Measurements from ENCODE around the gene ATXN2. TPM values are rescaled to one million over a fixed set of nuclear protein-coding genes. Genes with fewer than 3 reads are reported as not detected.
A peak's percentile ranks its signal among the peaks of the same experiment; 100 is the strongest.

ATXN2 gene
- total and polyA plus RNA-seq, 4 donors, result 11.5 to 33.1 (median 22.1) TPM

DNA sequence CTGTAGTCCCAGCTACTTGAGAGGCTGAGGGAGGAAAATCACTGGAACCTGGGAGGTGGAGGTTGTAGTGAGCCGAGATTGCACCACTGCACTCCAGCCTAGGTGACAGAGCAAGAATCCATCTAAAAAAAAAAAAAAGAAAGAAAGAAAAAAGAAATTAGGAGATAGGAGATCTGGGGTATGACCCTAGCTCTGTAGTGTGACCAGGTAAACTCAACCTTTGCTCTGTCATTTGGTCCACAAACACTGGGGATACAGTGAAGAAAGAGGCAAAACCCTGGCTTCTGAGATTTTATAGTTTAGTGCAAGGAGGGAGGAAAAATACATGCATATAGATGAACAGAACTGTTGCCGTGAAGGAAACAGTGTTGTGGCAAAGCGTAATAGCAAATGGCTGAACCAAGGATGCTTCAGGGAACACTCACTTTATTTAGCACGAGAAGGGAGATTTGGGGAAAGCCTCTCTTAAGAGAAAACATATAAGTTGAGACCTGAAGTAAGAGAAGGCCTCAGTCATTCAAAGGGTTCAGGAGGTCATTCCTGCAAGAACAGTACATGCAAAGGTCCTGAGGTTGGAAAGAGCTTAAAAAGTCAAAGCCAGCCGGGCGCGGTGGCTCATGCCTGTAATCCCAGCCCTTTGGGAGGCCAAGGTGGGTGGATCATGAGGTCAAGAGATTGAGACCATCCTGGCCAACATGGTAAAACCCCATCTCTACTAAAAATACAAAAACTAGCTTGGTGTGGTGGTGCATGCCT lies 29.6 kb upstream of the ATXN2 start:
- TF ChIP-seq RAD21 (IDR thresholded peaks at IDR 0.05) (no peak), FOXA1 (IDR thresholded peaks at IDR 0.05) (peak; percentile 27), EGR1 (IDR thresholded peaks at IDR 0.05; ENCODE audit: low read depth in 2 of 2) (no peak), CTCF (IDR thresholded peaks at IDR 0.05; ENCODE audit: low read depth, low read length, missing input control) (no peak), YY1 (IDR thresholded peaks at IDR 0.05) (no peak), HNF4A (conservative IDR thresholded peaks at IDR 0.05) (peak; percentile 66 to 73), NR2F2 (IDR thresholded peaks at IDR 0.05) (peak; percentile 14), RXRA (IDR thresholded peaks at IDR 0.05) (peak; percentile 45 to 53), GABPA (IDR thresholded peaks at IDR 0.05 in 1 of 2, conservative IDR thresholded peaks at IDR 0.05 in 1 of 2) (no peak), SP1 (IDR thresholded peaks at IDR 0.05) (peak; percentile 31), TAF1 (conservative IDR thresholded peaks at IDR 0.05) (no peak)
- TF ChIP-seq, protein P1, sequence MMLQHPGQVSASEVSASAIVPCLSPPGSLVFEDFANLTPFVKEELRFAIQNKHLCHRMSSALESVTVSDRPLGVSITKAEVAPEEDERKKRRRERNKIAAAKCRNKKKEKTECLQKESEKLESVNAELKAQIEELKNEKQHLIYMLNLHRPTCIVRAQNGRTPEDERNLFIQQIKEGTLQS (IDR thresholded peaks at IDR 0.05), result no peak
- TF ChIP-seq, protein P2, sequence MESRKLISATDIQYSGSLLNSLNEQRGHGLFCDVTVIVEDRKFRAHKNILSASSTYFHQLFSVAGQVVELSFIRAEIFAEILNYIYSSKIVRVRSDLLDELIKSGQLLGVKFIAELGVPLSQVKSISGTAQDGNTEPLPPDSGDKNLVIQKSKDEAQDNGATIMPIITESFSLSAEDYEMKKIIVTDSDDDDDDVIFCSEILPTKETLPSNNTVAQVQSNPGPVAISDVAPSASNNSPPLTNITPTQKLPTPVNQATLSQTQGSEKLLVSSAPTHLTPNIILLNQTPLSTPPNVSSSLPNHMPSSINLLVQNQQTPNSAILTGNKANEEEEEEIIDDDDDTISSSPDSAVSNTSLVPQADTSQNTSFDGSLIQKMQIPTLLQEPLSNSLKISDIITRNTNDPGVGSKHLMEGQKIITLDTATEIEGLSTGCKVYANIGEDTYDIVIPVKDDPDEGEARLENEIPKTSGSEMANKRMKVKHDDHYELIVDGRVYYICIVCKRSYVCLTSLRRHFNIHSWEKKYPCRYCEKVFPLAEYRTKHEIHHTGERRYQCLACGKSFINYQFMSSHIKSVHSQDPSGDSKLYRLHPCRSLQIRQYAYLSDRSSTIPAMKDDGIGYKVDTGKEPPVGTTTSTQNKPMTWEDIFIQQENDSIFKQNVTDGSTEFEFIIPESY (IDR thresholded peaks at IDR 0.05), result no peak
- Histone ChIP-seq H3K27ac (ENCODE audit: low read depth in 1 of 2, low read length in 2 of 2) (no peak overlapping the region), H3K9me3 (ENCODE audit: control insufficient read depth in 4 of 4, low read length in 3 of 4) (no peaks in the 10 kb centered on the region), H3K4me3 (ENCODE audit: low read depth in 1 of 3, low read length in 3 of 3) (no peak overlapping the region), H3K9ac (ENCODE audit: low read depth in 1 of 2, low read length in 2 of 2) (no peak overlapping the region), H3K27me3 (ENCODE audit: control insufficient read depth in 4 of 4, insufficient read depth in 4 of 4, low read length in 3 of 4) (no peaks in the 10 kb centered on the region), H3K4me1 (ENCODE audit: control insufficient read depth in 4 of 4, insufficient read depth in 4 of 4, low read length in 3 of 4) (peaks cover 0 to 7% (median 5%) of the 10 kb centered on the region in 4 donors), H3K36me3 (ENCODE audit: control insufficient read depth in 4 of 4, insufficient read depth in 3 of 4, low read depth in 1 of 4, low read length in 3 of 4) (no peaks in the 10 kb centered on the region)
- DNase-seq (ENCODE audit: low spot score), result no peak
- WGBS, result 87% methylated on average over 7 of the region's 7 CpGs

DNA sequence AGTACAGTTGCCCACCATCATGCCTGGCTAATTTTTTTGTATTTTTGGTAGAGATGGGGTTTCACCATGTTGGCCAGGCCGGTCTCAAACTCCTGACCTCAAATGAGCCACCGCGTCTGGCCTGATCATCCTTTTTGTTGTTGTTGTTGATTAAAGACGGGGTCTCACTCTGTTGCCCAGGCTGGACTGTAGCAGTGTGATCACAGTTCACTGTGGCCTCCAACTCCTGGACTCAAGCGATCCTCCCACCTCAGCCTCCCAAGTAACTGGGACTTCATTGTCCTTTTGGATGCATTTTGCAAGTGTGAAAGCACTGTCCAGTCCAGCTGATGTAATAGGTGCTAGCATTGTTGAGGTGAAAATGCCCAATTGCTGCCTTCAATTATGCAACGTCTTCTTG lies 27.1 kb upstream of the ATXN2 start:
- Histone ChIP-seq H3K9ac (ENCODE audit: low read depth in 1 of 2, low read length in 2 of 2) (no peak overlapping the region), H3K4me1 (ENCODE audit: control insufficient read depth in 4 of 4, insufficient read depth in 4 of 4, low read length in 3 of 4) (peaks cover 0 to 7% (median 5%) of the 10 kb centered on the region in 4 donors), H3K27ac (ENCODE audit: low read depth in 1 of 2, low read length in 2 of 2) (no peak overlapping the region), H3K36me3 (ENCODE audit: control insufficient read depth in 4 of 4, insufficient read depth in 3 of 4, low read depth in 1 of 4, low read length in 3 of 4) (no peaks in the 10 kb centered on the region), H3K9me3 (ENCODE audit: control insufficient read depth in 4 of 4, low read length in 3 of 4) (no peaks in the 10 kb centered on the region), H3K27me3 (ENCODE audit: control insufficient read depth in 4 of 4, insufficient read depth in 4 of 4, low read length in 3 of 4) (no peaks in the 10 kb centered on the region), H3K4me3 (ENCODE audit: low read depth in 1 of 3, low read length in 3 of 3) (no peak overlapping the region)
- TF ChIP-seq FOXA2 (IDR thresholded peaks at IDR 0.05) (no peak), HNF4G (IDR thresholded peaks at IDR 0.05) (no peak), NR2F2 (IDR thresholded peaks at IDR 0.05) (no peak), GABPA (IDR thresholded peaks at IDR 0.05 in 1 of 2, conservative IDR thresholded peaks at IDR 0.05 in 1 of 2) (no peak), JUND (IDR thresholded peaks at IDR 0.05) (no peak), RXRA (IDR thresholded peaks at IDR 0.05) (no peak), EGR1 (IDR thresholded peaks at IDR 0.05; ENCODE audit: low read depth in 2 of 2) (no peak), CTCF (IDR thresholded peaks at IDR 0.05; ENCODE audit: low read depth, low read length, missing input control) (no peak)
- TF ChIP-seq, protein P1 (IDR thresholded peaks at IDR 0.05), result no peak
- TF ChIP-seq, protein P2 (IDR thresholded peaks at IDR 0.05), result no peak
- TF ChIP-seq, protein P3, sequence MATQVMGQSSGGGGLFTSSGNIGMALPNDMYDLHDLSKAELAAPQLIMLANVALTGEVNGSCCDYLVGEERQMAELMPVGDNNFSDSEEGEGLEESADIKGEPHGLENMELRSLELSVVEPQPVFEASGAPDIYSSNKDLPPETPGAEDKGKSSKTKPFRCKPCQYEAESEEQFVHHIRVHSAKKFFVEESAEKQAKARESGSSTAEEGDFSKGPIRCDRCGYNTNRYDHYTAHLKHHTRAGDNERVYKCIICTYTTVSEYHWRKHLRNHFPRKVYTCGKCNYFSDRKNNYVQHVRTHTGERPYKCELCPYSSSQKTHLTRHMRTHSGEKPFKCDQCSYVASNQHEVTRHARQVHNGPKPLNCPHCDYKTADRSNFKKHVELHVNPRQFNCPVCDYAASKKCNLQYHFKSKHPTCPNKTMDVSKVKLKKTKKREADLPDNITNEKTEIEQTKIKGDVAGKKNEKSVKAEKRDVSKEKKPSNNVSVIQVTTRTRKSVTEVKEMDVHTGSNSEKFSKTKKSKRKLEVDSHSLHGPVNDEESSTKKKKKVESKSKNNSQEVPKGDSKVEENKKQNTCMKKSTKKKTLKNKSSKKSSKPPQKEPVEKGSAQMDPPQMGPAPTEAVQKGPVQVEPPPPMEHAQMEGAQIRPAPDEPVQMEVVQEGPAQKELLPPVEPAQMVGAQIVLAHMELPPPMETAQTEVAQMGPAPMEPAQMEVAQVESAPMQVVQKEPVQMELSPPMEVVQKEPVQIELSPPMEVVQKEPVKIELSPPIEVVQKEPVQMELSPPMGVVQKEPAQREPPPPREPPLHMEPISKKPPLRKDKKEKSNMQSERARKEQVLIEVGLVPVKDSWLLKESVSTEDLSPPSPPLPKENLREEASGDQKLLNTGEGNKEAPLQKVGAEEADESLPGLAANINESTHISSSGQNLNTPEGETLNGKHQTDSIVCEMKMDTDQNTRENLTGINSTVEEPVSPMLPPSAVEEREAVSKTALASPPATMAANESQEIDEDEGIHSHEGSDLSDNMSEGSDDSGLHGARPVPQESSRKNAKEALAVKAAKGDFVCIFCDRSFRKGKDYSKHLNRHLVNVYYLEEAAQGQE (IDR thresholded peaks at IDR 0.05), result no peak
- DNase-seq (ENCODE audit: low spot score), result no peak
- 96% methylated on average over 6 of the region's 6 CpGs for WGBS

Measured in liver (tissue), 9 donors.